PFSK-1 (cell line): ENCODE data around the gene BTBD19.

Source experiments
- FOXP2 ChIP-seq: optimal IDR thresholded peaks from 2 replicates; pipeline ENCODE3; 2011; ENCODE audit warnings: borderline replicate concordance, control low read depth, inconsistent platforms; ENCODE audit not compliant: insufficient read depth; ENCODE audit errors: extremely low read length, extremely low read depth
- POLR2AphosphoS5 ChIP-seq: IDR thresholded peaks from 2 replicates; pipeline ENCODE4 v1.6.1; 2012; ENCODE audit warnings: low read depth, mild to moderate bottlenecking, control low read depth, low read length, moderate library complexity
- SIN3A ChIP-seq: IDR thresholded peaks from 2 replicates; pipeline ENCODE4 v1.6.1; 2012; ENCODE audit warnings: mild to moderate bottlenecking, low read length, moderate library complexity, borderline replicate concordance; ENCODE audit not compliant: insufficient read depth

DNA sequence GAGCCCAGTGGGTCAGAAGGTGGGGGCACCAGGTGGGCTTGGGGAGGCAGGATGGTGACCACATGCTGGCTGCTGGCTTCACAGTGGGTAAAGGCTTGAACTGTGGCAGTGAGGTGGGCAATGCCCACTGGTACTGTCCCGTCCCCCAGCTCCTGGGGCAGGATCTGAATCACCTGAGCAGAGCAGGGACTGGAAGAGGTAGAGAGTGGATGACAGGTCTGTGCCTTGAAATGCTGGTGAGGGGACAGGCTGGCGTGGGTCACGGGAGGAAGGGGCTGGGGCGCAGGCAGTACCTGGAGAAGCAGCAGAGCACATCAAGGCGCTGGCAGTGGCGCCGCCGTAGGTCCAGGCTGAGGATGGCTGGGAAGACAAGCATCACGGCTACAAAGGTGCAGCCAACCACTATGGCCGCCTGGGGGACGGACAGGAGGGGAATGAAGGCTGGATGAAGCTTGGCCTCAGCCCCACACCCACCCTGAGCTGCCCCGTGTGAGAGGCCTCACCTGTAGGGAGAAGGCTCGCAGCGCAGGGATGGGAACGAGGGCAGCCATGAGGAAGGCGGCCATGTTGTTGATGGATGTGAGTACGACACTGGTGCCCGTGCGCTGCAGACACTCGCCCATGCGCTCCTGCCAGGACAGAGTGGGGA is 19.8 kb downstream of the BTBD19 start:
- TF ChIP-seq POLR2AphosphoS5 (no peak), SIN3A (no peak), FOXP2 (no peak)
